HL-60/S4 treated with retinoic acid at 250 ng/mL for 4 days and 3 days (cell line): ENCODE measurements around the gene MAB21L3.

Source experiments
- in situ Hi-C: fragments of 300-500 bp; cut with MboI; formaldehyde crosslinking; loops from 2 replicates; pipeline ENCODE4 v1.7.0; 2022; ENCODE audit warnings: low sequenced_read_pairs

Gene MAB21L3

DNA sequence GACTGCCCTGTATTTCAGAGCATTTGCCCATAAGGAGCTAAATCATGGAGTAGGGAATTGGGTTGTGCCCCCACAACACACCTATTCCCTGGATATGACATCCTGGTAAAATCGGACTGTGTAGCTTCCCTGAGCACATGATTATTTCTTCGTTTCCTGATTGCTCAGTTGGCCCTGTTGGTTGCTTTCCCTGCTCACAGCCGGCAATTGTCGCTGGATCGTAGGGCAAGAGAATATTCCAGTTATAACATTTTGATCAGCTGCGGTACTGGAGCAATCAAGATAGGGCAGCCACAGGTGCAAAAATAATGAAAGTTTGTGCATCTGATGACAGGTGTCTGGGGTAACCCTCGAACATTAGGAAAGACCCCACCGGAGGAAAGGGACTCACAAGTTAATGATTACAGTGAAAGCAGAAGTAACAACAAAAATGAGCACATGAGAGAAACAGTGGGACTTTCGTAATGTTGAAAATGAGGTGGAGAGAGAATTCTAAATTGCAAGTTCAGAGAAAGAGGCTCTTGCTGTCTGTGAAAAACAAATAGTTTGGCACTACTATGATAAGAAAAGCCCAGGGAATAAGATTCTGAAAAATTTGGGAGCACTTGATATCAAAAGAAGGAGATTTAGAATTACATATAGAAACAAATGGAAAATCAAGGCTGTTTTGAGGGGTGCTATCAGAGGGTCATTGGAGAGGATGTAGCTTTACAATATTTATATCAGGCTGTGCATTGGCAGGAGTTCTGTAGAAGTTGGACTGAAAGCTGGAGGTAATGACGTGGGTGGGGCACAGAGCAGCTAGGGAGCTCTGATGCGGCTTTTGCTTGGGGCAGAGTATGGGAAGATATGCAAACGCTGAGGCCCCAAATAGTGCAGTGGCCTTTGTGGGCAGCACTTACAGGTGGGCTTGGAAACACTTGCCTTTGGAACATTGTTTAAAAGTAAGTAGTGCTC lies at the start of gene MAB21L3:
MAB21L3 (plus strand) TSS at position 833 of the 957 bp plus-strand sequence. CDS start 1,217 bp downstream, outside the sequence.
- in situ Hi-C loops = no loop called here

DNA sequence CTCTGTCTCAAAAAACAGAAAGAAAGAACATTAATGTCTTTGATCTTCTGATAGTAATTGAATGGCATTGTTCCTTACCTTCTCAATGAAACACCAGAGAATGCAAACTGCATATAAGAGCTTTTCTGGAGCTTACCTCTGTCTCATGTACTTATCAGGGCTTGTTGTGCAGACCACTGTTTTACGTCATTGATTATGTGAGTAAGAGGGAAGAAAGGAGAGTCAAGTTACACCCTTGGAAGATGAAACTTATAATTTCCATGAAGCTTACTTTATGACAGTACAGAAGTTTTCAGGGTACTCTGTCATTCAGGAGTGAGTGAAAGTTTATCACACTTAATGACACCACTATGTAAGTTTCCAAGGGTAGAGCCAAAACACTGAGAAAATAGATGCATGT lies 49.0 kb upstream of the MAB21L3 start:
- in situ Hi-C loops = no loop called here

- in situ Hi-C loops = no loop called here
These were observed 46.6 kb upstream of the MAB21L3 start for GRCh38 chr1:116064616-116065015.

DNA sequence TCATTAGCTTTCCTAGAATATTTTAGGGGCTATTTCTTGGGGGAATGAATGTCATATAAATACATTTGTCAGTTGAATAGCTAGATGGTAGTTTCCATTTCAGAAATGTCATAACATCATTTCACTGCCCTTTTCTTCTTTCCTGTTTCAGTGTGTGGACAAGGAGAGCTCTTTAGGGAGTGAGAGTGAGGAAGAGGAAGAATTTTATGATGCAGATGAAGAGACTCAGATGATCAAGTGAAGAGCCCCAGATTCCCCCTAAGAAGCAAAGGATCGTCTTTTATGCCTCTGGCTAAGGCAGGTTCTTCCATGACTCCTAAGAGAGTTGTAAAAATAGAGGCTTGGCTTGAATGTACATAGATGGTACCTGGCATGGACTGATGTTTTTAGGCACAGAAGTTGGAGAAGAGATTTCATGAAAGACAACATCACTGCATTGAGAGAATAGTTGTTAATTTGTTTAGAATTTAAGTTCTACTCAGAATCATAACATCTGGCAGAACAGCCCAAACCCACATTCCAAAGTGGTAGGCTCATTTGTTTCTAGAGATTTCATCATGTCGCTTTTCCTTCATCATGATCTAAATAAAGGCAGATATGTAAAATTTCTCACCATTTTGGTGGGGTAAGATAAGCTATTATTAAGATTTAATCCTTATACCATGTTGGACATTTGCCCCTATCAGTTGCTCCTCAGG lies 44.2 kb upstream of the MAB21L3 start:
- in situ Hi-C loops = no loop called here

DNA sequence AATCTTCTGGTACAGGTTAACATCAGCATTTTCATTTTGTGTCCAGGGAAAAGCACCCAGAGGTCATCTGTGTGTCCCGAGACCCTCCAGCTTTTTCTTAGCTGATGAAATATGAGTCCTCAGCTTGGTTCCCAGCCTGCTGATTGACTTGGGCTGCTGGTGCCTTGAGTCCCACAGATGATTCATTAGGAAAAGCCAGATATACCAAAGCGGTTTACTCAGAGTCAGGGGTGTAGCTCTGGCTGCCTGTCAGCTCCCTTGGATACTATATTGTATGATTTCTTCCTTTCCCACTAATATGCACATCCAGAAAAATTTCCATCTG lies 43.7 kb upstream of the MAB21L3 start:
- in situ Hi-C loops = no loop called here

DNA sequence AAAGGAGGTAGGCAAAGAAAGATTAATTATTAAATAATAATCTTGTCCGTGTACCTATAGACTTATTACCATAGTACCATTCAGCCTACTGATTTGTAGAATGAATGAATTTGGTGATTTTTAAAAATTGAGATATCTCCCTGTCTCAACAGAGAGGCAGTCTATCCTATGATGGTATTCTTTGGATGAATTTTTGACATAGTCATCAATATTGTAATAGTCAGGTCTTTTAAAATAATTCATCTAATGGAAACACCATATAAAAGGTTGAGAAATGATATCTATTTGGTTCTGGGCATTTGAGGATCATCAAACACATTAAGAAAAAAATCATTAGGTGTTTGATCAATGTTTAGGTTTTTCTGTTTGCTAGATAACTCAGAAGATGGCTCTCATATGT lies 35.6 kb upstream of the MAB21L3 start:
- in situ Hi-C loops = no loop called here

DNA sequence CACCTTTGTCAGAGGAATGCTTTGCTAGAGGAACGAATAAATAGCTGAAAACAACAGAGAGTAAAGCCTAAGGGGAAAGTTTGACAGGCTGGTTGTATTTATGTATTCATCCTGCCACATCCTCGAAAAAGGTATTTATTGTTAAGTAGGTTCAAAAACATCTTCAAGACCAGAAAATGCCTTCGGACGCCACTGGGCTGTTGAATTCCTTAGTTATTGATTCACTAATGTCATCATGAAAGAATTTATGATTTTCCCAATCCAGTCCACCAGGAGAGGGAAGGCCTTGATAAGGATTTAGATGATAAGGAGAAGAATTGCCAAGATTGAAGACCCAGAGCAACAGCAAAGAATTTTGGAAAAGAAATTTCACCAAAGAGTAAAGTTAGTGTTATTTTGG lies 35.2 kb upstream of the MAB21L3 start:
- in situ Hi-C loops = no loop called here

- in situ Hi-C loops = no loop called here
These were observed 34.4 kb upstream of the MAB21L3 start for GRCh38 chr1:116076831-116077230.

DNA sequence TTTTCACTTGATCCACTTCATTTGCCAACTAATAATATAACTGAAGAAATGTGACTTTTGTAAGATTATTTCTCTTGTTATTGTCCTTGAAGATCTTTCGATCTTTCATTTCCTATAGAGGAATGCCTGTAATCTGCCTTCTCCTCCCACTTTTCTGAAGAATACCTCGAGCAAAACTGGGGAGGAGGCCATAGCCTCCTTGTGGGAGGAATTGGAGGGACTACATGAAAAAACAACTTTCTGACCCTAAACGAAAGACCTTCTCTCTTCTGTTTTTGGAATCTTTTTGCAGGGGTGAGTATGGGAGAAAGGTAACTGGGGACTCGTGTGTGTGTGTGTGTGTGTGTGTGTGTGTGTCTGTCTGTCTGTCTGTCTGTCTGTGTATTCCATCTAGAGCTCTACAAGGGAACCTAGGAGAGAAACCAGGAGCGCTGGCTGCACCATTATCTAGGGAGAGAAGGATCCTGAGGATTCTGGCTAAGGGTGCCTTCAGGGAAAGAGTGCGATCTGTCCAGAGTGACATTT lies 32.4 kb upstream of the MAB21L3 start:
- in situ Hi-C loops = no loop called here

- in situ Hi-C loops = no loop called here
These were observed 23.6 kb upstream of the MAB21L3 start for GRCh38 chr1:116087628-116088027.

DNA sequence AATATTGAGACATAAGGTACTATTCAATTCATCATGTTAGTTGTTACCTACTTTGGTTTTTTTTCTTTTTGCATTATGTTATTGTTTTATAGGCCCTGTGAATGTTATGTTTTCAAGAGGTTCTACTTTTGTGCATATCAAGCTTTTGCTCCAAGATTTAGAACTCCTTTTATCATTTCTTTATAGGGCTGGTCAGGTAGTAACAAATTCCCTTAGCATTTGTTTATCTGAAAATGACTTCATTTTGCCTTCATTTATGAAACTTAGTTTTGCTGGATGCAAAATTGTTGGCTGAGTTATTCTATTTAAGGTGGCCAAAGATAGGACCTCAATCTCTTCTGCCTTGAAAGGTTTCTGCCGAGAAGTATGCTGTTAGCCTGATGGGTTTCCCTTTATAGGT lies 21.3 kb upstream of the MAB21L3 start:
- in situ Hi-C loops = no loop called here

- in situ Hi-C loops = no loop called here
These were observed 20.1 kb upstream of the MAB21L3 start for GRCh38 chr1:116091083-116091482.

GRCh38 chr1:116092752-116093489 lies 18.3 kb upstream of the MAB21L3 start:
- in situ Hi-C loops = no loop called here

GRCh38 chr1:116095027-116095426 lies 16.2 kb upstream of the MAB21L3 start:
- in situ Hi-C loops = no loop called here

- in situ Hi-C loops = no loop called here
These were observed 15.1 kb upstream of the MAB21L3 start for GRCh38 chr1:116096013-116096618.

DNA sequence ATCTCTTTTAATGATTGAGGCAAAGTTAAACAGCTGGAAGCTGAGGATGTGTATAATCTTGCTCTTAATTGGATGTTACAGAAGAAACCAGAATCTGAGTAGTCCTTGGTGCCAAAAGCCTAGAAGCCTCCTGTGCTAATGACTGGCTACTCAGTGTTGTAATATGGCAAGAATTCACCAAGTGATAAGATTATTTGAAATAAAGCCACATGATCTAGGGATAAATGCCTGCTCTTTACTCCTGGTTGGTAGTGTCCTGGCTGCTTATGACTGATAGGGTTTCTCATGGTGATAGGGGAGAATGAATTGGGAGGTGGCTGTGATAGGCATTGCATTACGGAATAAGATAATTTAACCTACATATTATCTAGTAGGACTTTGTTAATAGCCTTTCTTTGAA lies 13.6 kb upstream of the MAB21L3 start:
- in situ Hi-C loops = no loop called here

GRCh38 chr1:116099379-116099778 lies 11.8 kb upstream of the MAB21L3 start:
- in situ Hi-C loops = no loop called here

GRCh38 chr1:116099919-116100318 lies 11.3 kb upstream of the MAB21L3 start:
- in situ Hi-C loops = no loop called here

- in situ Hi-C loops = no loop called here
These were observed 6.5 kb upstream of the MAB21L3 start for GRCh38 chr1:116104667-116105066.

GRCh38 chr1:116105996-116106395 lies 5.2 kb upstream of the MAB21L3 start:
- in situ Hi-C loops = no loop called here

DNA sequence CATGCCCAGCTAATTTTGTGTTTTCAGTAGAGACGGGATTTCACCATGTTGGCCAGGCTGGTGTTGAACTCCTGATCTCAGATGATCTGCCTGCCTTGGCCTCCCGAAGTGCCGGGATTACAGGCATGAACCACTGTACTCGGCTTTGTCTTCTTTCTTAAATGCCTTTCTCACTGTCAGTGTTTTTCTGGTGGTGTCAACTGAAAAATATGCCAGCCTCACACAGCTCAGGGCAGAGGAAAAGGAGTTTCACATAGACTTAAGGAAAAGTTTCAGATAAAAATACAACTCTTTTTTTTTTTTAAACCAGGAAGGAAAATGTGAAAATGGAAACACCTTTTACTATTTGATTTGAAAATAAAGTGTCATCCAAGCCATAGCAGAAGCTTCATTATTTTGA lies 4.6 kb upstream of the MAB21L3 start:
- in situ Hi-C loops = no loop called here
